OCI-LY1 (cell line): ENCODE results near the gene STK11IP.

Source experiments
- EZH2 ChIP-seq: fragments of 200-600 bp; sonication (generic), shearing (Covaris generic); IDR thresholded peaks from 2 replicates; pipeline ENCODE4 v1.8.0; 2017; ENCODE audit warnings: borderline replicate concordance, mixed run types, mild to moderate bottlenecking, antibody characterized with exemption, low read length, moderate library complexity, mixed read lengths
- TF ChIP-seq, protein P1 (sequence below): fragments of 200-600 bp; sonication (generic), shearing (Covaris generic); IDR thresholded peaks from 2 replicates; pipeline ENCODE4 v1.5.1; 2017; ENCODE audit warnings: mild to moderate bottlenecking, antibody characterized with exemption, low read length, moderate library complexity, mixed read lengths

DNA sequence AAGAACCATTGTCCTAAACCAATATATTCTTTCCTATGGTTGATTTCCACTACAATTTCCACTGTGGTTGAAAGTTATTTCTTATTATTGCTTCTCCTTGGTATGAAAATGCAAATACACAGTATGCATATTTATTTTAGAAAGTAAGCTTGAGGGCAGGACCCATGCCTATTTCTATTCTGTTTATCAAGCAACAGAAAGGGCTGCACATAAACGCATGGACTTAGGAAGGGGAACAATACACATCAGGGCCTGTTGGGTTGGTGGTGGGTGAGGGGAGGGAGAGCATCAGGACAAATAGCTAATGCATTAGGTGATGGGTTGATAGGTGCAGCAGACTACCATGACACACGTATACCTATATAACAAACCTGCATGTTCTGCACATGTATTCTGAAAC, 50.5 kb downstream of the STK11IP start:
- TF ChIP-seq, protein P1, sequence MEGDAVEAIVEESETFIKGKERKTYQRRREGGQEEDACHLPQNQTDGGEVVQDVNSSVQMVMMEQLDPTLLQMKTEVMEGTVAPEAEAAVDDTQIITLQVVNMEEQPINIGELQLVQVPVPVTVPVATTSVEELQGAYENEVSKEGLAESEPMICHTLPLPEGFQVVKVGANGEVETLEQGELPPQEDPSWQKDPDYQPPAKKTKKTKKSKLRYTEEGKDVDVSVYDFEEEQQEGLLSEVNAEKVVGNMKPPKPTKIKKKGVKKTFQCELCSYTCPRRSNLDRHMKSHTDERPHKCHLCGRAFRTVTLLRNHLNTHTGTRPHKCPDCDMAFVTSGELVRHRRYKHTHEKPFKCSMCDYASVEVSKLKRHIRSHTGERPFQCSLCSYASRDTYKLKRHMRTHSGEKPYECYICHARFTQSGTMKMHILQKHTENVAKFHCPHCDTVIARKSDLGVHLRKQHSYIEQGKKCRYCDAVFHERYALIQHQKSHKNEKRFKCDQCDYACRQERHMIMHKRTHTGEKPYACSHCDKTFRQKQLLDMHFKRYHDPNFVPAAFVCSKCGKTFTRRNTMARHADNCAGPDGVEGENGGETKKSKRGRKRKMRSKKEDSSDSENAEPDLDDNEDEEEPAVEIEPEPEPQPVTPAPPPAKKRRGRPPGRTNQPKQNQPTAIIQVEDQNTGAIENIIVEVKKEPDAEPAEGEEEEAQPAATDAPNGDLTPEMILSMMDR, result no peak
- no peak for TF ChIP-seq EZH2
